HepG2 (cell line): Measurements from ENCODE around the gene ATP6V0A1. TPM values are rescaled to one million over a fixed set of nuclear protein-coding genes. Genes with fewer than 3 reads are reported as not detected.
A peak's percentile ranks its signal among the peaks of the same experiment; 100 is the strongest.

Experiments
- ARHGAP35 ChIP-seq: sonication (generic); formaldehyde crosslinking; IDR thresholded peaks from 2 replicates; pipeline ENCODE4 v1.9.0; 2022; ENCODE audit warnings: mild to moderate bottlenecking, inconsistent platforms, moderate library complexity, missing genetic modification reagents, borderline replicate concordance
- DRAP1 ChIP-seq: IDR thresholded peaks from 2 replicates; pipeline ENCODE4 v1.6.1; 2016; ENCODE audit warnings: missing genetic modification reagents, missing compliant biosample characterization
- FOXK1 ChIP-seq: sonication (generic); formaldehyde crosslinking; IDR thresholded peaks from 2 replicates; pipeline ENCODE4 v1.4.0; 2020; ENCODE audit warnings: low read depth, missing genetic modification reagents, borderline replicate concordance
- IRF1 ChIP-seq: sonication (generic); formaldehyde crosslinking; IDR thresholded peaks from 2 replicates; pipeline ENCODE4 v1.4.0; 2020; ENCODE audit warnings: low read depth, mild to moderate bottlenecking, missing genetic modification reagents
- JUNB ChIP-seq: sonication (generic); formaldehyde crosslinking; IDR thresholded peaks from 2 replicates; pipeline ENCODE4 v1.8.0; 2022; ENCODE audit warnings: missing genetic modification reagents, mild to moderate bottlenecking, borderline replicate concordance
- LCORL ChIP-seq, 2 experiments: fragments of 450-650 bp in 1 of 2; sonication (generic) in 1 of 2; formaldehyde crosslinking in 1 of 2; IDR thresholded peaks; 2 replicates each; pipeline versions ENCODE4 v1.5.0 to v1.6.1; 2017 to 2020; ENCODE audit warnings: antibody characterized with exemption in 1 of 2, missing genetic modification reagents in 1 of 2
- NR1H2 ChIP-seq: sonication (generic); formaldehyde crosslinking; IDR thresholded peaks from 2 replicates; pipeline ENCODE4 v1.8.1; 2022; ENCODE audit warnings: low read depth, missing genetic modification reagents, borderline replicate concordance
- REST ChIP-seq, 2 experiments: IDR thresholded peaks; 2 replicates each; pipeline ENCODE4 v1.6.1; 2011 to 2012; ENCODE audit warnings: low read length in 2 of 2, borderline replicate concordance in 1 of 2, low read depth in 1 of 2, mild to moderate bottlenecking in 1 of 2, moderate library complexity in 1 of 2
- ZBTB1 ChIP-seq: sonication (generic); formaldehyde crosslinking; IDR thresholded peaks from 2 replicates; pipeline ENCODE4 v1.4.0; 2020; ENCODE audit warnings: missing genetic modification reagents, borderline replicate concordance
- ZNF256 ChIP-seq: sonication (generic); formaldehyde crosslinking; conservative IDR thresholded peaks from 2 replicates; pipeline ENCODE4 v1.4.0; 2020; ENCODE audit warnings: missing genetic modification reagents
- ZNF318 ChIP-seq: sonication (generic); formaldehyde crosslinking; IDR thresholded peaks from 2 replicates; pipeline ENCODE4 v1.4.0; 2020; ENCODE audit warnings: mild to moderate bottlenecking, missing genetic modification reagents
- ZNF331 ChIP-seq: sonication (generic); formaldehyde crosslinking; IDR thresholded peaks from 2 replicates; pipeline ENCODE4 v1.4.0; 2020; ENCODE audit warnings: missing genetic modification reagents
- ZNF557 ChIP-seq: sonication (generic); formaldehyde crosslinking; IDR thresholded peaks from 2 replicates; pipeline ENCODE4 v1.4.0; 2020; ENCODE audit warnings: missing genetic modification reagents
- ZNF619 ChIP-seq: sonication (generic); formaldehyde crosslinking; IDR thresholded peaks from 2 replicates; pipeline ENCODE4 v1.4.0; 2020; ENCODE audit warnings: mild to moderate bottlenecking, missing genetic modification reagents
- polyA plus RNA-seq, 8 experiments: library from polyadenylated mRNA; depleted of rRNA in 3 of 8; stranded (reverse) in 7 of 8; unstranded in 1 of 8; fragments of >200 nt; fragmentation: Illumina TruSeq in 4 of 8; extraction: Trizol in 4 of 8; gene quantifications; 2 replicates each; pipeline versions ENCODE4 v1.2.1 to v1.2.3, GENCODE V29; 2011 to 2016; ENCODE audit warnings: low read depth in 4 of 8, missing spikeins in 1 of 8, mixed read lengths in 1 of 8; ENCODE audit not compliant: insufficient read depth in 1 of 8
- total RNA-seq, 5 experiments: library from RNA; depleted of rRNA; stranded (reverse); fragments of >200 nt; fragmentation: Illumina TruSeq; extraction: Trizol; gene quantifications; 2 replicates each; pipeline ENCODE4 v1.2.3, GENCODE V29; 2016; ENCODE audit warnings: low read depth in 1 of 5

ATP6V0A1 gene
- total and polyA plus RNA-seq, 2 of the 13 experiments (the other 11 are each of a cell fraction or from before 2014, with no cell fraction given): 27.9 to 54.1 TPM

GRCh38 chr17:42422958-42423712, 35.5 kb upstream of the ATP6V0A1 start, which contains the start of gene CAVIN1 (continued):
- TF ChIP-seq LCORL (IDR thresholded peaks at IDR 0.05): peak; percentile 54; the same call in 1 of the 2 replicates
- peak; percentile 97 for TF ChIP-seq LCORL (CRISPR knock-in tag; IDR thresholded peaks at IDR 0.05)
- no peak for TF ChIP-seq JUNB (CRISPR knock-in tag)
- TF ChIP-seq ZBTB1: no peak
- TF ChIP-seq ZNF619 (CRISPR knock-in tag): peak; percentile 97
- peak; percentile 56; the same call in 1 of the 2 replicates for TF ChIP-seq ZNF557 (CRISPR knock-in tag)
- TF ChIP-seq IRF1 (CRISPR knock-in tag): no peak; the same call in 1 of the 2 replicates
- peak; percentile 71 for TF ChIP-seq ZNF331 (CRISPR knock-in tag)
- TF ChIP-seq ZNF256 (CRISPR knock-in tag): peak; percentile 87; the same call in 1 of the 2 replicates
- TF ChIP-seq ARHGAP35 (CRISPR knock-in tag): peak; percentile 81; the same call in 1 of the 2 replicates
- TF ChIP-seq REST (IDR thresholded peaks at IDR 0.05; ENCODE audit: borderline replicate concordance in 1 of 2, low read depth in 1 of 2, low read length in 2 of 2): peak in 1 of 2 experiments; percentile 48; a peak in 1 of 4 replicates
- peak; percentile 73 for TF ChIP-seq DRAP1 (CRISPR knock-in tag)
- TF ChIP-seq NR1H2 (CRISPR knock-in tag): peak; percentile 6; the same call in 1 of the 2 replicates
- TF ChIP-seq ZNF318 (CRISPR knock-in tag): peak; percentile 16; the same call in 1 of the 2 replicates
- no peak for TF ChIP-seq FOXK1
